ENCODE measurements around the gene PLA2G4B.

GRCh38 chr15:41888662-41889253 lies 50.1 kb downstream of the PLA2G4B start:
- TF ChIP-seq ZNF274 (IDR thresholded peaks at IDR 0.05; ENCODE audit: low read depth, low read length) (no peak), YY1 (IDR thresholded peaks at IDR 0.05; ENCODE audit: insufficient read depth, insufficient read length) (no peak), SUZ12 (IDR thresholded peaks at IDR 0.05; ENCODE audit: extremely low read depth, insufficient read depth, insufficient read length) (no peak)
